OCI-LY3 (cell line): ENCODE data around the gene BRMS1.

Experiments used
- H2AFZ ChIP-seq: fragments of 200-600, 300-600 bp; shearing (Covaris generic); 2 replicates; pipeline ENCODE4 v1.6.0; 2014; ENCODE audit warnings: antibody characterized with exemption, low read depth, low read length
- H3K27ac ChIP-seq: fragments of 200-600, 300-600 bp; sonication (generic); 2 replicates; pipeline ENCODE4 v1.5.1; 2014; ENCODE audit warnings: mild to moderate bottlenecking, low read length, moderate library complexity, mixed read lengths
- H3K27me3 ChIP-seq: fragments of 200-600, 300-600 bp; sonication (generic); 2 replicates; pipeline ENCODE4 v1.6.1; 2014; ENCODE audit warnings: low read depth, low read length, mixed read lengths
- H3K36me3 ChIP-seq: fragments of 200-600, 300-600 bp; sonication (generic); replicated peaks from 2 replicates; pipeline ENCODE3; 2014; ENCODE audit warnings: low read depth, low read length, mixed read lengths
- H3K4me1 ChIP-seq: fragments of 300-600, 200-600 bp; sonication (generic); 2 replicates; pipeline ENCODE4 v1.6.1; 2014; ENCODE audit warnings: low read length, mixed read lengths
- H3K4me2 ChIP-seq: fragments of 200-600, 300-600 bp; sonication (generic); 2 replicates; pipeline ENCODE4 v1.6.1; 2014; ENCODE audit warnings: low read length, mixed read lengths
- H3K4me3 ChIP-seq: fragments of 300-600, 200-600 bp; sonication (generic); 2 replicates; pipeline ENCODE4 v1.5.1; 2014; ENCODE audit warnings: antibody characterized with exemption, mild to moderate bottlenecking, low read length, moderate library complexity
- H3K79me2 ChIP-seq: fragments of 300-600, 200-600 bp; shearing (Covaris generic); 2 replicates; pipeline ENCODE4 v1.6.1; 2014; ENCODE audit warnings: mild to moderate bottlenecking, low read length, mixed read lengths
- H3K9ac ChIP-seq: fragments of 300-600, 200-600 bp; shearing (Covaris generic); 2 replicates; pipeline ENCODE4 v1.6.0; 2014; ENCODE audit warnings: mild to moderate bottlenecking, low read length, moderate library complexity
- H3K9me3 ChIP-seq: fragments of 200-600, 300-600 bp; shearing (Covaris generic); 2 replicates; pipeline ENCODE4 v1.6.1; 2014; ENCODE audit warnings: low read length, mixed read lengths; ENCODE audit not compliant: insufficient read depth
- H4K20me1 ChIP-seq: fragments of 200-600, 300-600 bp; sonication (generic); 2 replicates; pipeline ENCODE4 v1.6.1; 2016; ENCODE audit warnings: low read length, mixed read lengths; ENCODE audit not compliant: insufficient read depth
- CTCF ChIP-seq: fragments of 200-600, 300-600 bp; sonication (generic); IDR thresholded peaks from 2 replicates; pipeline ENCODE4 v1.5.1; 2014; ENCODE audit warnings: antibody characterized with exemption, low read length, low read depth
- EZH2phosphoT487 ChIP-seq: fragments of 200-600 bp; shearing (Covaris generic); IDR thresholded peaks from 2 replicates; pipeline ENCODE4 v1.6.1; 2018; ENCODE audit warnings: antibody characterized with exemption, mixed run types, low read depth

The BRMS1 gene

GRCh38 chr11:66336234-66337102, 8.4 kb downstream of the BRMS1 start, which contains the start of gene RIN1:
Gene RIN1 (minus strand): TSS chr11:66336434. CDS start chr11:66336402, 32 bp downstream.
- no peaks in the 10 kb centered on the region for H3K9me3 ChIP-seq
- no peaks in the 10 kb centered on the region for H3K4me1 ChIP-seq
- no peaks in the 10 kb centered on the region for H3K27me3 ChIP-seq
- peaks cover 25% of the 10 kb centered on the region for H3K36me3 ChIP-seq
- H2AFZ ChIP-seq = no peak within 1 kb of the TSS
- TF ChIP-seq EZH2phosphoT487 (no peak), CTCF (peak; percentile 28)
- H3K79me2 ChIP-seq = no peaks in the 10 kb centered on the region
- no peak within 1 kb of the TSS for H3K9ac ChIP-seq
- no peak within 1 kb of the TSS for H3K4me2 ChIP-seq
- no peaks in the 10 kb centered on the region for H4K20me1 ChIP-seq
- H3K4me3 ChIP-seq = no peak within 1 kb of the TSS
- H3K27ac ChIP-seq = no peak within 1 kb of the TSS

- H3K9ac ChIP-seq = no peak overlapping the region
- no peak overlapping the region for H2AFZ ChIP-seq
- no peaks in the 10 kb centered on the region for H3K4me1 ChIP-seq
- no peaks in the 10 kb centered on the region for H3K79me2 ChIP-seq
- no peaks in the 10 kb centered on the region for H3K27me3 ChIP-seq
- H3K27ac ChIP-seq = no peak overlapping the region
- H3K4me2 ChIP-seq = no peak overlapping the region
- no peak overlapping the region for H3K4me3 ChIP-seq
- H4K20me1 ChIP-seq = no peaks in the 10 kb centered on the region
- TF ChIP-seq EZH2phosphoT487 (no peak), CTCF (no peak)
- peaks cover 21% of the 10 kb centered on the region for H3K36me3 ChIP-seq
- H3K9me3 ChIP-seq = no peaks in the 10 kb centered on the region
These were observed 9.2 kb downstream of the BRMS1 start for GRCh38 chr11:66335531-66336233.

GRCh38 chr11:66334605-66335442, 10.1 kb downstream of the BRMS1 start:
- no peak overlapping the region for H3K4me3 ChIP-seq
- no peak overlapping the region for H2AFZ ChIP-seq
- TF ChIP-seq CTCF = no peak
- TF ChIP-seq EZH2phosphoT487 = no peak
- H3K4me1 ChIP-seq = no peaks in the 10 kb centered on the region
- H3K79me2 ChIP-seq = no peaks in the 10 kb centered on the region
- H4K20me1 ChIP-seq = no peaks in the 10 kb centered on the region
- H3K27ac ChIP-seq = no peak overlapping the region
- H3K4me2 ChIP-seq = no peak overlapping the region
- H3K36me3 ChIP-seq = peaks cover 12% of the 10 kb centered on the region
- no peaks in the 10 kb centered on the region for H3K9me3 ChIP-seq
- H3K9ac ChIP-seq = no peak overlapping the region
- H3K27me3 ChIP-seq = no peaks in the 10 kb centered on the region
